Fibroblast of skin of right biceps (primary cell): Measurements from ENCODE around the gene FZD8.
"Not testable (repeated sequence)": the region's sequence is repeated elsewhere in the genome, so short reads cannot be mapped to it uniquely, and the experiment has no call there.

Experiments used
- DNase-seq: peaks from one replicate; pipeline ENCODE4 v3.0.0-alpha.2; 2013

FZD8 gene, protein sequence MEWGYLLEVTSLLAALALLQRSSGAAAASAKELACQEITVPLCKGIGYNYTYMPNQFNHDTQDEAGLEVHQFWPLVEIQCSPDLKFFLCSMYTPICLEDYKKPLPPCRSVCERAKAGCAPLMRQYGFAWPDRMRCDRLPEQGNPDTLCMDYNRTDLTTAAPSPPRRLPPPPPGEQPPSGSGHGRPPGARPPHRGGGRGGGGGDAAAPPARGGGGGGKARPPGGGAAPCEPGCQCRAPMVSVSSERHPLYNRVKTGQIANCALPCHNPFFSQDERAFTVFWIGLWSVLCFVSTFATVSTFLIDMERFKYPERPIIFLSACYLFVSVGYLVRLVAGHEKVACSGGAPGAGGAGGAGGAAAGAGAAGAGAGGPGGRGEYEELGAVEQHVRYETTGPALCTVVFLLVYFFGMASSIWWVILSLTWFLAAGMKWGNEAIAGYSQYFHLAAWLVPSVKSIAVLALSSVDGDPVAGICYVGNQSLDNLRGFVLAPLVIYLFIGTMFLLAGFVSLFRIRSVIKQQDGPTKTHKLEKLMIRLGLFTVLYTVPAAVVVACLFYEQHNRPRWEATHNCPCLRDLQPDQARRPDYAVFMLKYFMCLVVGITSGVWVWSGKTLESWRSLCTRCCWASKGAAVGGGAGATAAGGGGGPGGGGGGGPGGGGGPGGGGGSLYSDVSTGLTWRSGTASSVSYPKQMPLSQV

DNA sequence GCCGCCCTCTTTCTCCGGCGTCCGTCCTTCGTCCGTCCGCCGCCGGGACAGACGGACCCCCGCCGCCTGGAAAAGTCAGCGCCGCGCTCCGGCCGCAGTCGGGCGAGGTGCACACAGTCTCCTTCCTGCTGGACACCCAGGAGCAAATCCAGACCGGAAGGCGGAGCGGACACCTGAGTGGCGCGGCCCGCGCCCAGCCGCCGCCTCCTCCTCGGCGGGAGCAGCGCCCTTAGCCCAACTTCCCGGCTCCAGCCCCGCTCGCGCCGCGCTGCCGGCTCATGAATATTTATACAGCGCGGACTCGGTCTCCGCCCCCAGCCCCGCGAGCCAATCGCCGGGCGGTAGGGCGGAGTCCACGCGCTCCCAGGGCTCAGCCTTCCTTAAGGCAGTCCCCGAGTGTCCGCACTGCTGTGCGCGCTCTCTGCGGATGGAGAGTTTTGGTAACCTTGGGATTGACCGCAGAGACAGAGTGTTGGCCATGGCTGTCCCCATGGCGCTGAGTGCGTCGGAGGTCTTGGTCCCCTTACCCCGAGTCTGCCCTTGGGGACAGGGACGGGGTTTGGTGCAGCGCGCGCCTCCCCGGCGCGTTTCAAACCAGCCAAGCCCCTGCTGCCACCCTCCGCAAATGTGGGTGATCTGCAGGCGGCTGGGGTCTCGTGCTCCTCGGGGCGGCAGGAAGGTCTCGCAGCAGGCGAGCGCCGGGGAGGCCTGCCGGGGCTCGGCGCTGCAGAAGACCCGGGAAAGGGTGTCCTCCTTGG lies at the start of gene FZD8:
FZD8 (minus strand) TSS at position 262 of the 758 bp plus-strand sequence. CDS start 867 bp downstream, outside the sequence.
- peak; percentile 90 for DNase-seq

DNA sequence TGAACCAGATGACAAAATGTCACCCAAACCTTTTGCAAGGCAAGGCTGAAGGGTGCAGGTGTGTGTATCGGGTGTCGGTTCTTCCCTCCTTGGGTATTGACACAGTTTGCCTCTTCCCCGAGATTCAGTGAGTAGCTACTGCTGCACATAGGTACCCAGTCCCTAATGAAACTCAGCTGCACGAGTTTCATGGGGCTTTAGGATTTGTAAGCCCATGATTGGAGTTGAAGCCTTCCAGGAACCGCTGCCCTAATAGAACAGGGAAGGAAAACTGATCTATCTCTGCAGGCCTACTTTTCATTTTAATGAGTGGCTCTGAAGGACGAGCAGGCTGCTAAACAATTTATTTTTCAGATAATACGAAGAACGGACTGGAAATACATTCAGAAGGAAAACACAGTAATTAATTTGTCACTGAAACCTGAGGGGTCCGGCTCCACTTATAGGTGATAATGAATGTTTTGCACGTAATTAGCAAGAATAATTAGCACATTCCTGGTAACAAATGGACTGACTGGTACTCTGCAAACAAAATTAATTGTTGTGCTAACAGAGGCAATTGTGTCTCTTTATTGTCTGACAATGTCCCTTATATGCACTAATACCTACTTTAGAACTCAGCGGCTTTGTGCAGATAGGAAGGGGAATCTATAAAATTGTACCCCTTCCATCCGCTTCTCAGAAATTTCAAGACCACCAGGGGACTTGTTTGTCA lies 49.6 kb upstream of the FZD8 start:
- no peak for DNase-seq

DNA sequence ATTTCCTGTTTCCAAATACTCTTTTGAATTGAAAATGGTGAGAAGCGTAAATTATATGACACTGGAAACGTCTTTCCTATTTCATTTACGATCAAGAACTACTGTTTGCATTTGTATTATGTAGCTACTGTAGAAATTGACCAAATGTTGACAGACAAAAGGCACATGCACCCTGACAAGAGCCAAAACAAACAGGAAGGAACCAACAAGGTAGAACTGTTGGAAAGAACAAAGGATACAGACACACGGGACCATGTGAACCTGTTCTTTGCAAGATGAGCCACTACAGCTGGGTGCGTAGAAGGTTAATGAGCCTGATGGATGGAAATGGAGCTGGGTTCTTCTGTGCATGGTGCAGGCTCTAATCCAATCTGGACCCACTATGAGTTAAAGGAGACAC lies 48.4 kb upstream of the FZD8 start:
- no peak for DNase-seq

DNA sequence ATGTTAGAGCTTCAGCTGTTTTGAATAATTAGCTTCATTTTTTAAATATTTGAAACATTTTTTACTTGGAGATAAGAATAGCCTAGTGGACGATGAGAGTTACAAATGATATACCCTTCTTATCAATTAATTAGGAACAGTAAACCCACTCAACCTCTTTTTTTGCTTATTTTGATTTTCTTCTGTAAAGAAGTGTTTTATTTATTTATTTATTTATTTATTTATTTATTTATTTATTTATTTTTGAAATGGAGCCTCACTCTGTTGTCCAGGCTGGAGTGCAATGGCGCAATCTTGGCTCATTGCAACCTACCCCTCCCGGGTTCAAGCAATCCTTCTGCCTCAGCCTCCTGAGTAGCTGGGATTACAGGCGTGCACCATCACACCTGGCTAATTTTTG lies 43.8 kb upstream of the FZD8 start:
- DNase-seq: not testable (repeated sequence)

DNA sequence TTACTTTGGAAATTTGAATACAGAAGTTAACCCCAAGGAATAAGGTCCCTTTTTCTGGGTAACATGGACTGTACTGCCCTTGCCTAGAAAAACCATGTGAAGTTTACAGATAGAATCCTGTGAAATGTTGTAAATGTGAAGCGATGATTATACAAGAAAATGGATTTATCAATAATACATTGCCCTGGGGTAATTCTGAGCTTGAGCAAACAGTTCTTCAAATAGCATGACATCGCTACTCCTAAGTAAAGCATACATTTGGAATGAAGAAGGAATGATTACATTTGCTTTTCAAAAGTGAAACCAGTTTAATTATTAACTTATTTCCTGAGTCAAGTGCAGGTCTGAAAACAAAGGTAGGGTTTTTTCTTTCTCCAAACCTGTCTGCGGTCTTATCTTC lies 43.3 kb upstream of the FZD8 start:
- no peak for DNase-seq

DNA sequence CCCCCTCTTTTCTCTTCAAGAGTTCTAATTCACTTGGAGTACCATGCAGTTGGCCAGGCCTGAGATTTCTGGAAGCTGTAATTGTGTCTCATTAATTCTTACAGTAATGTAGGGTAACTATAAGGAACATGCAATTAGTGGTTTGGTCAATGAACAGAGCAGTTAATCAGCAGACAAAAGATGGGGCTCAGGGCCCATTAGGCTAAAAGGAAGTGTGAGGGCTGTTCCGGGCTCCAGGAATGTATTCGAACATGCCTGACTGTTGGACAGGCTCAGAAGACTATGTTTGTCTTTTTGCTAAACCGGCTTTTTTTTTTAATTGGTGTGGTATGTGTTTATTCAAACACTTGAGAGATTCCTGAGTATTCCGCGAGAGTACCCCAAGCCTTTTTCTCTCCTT lies 42.5 kb upstream of the FZD8 start:
- no peak for DNase-seq

DNA sequence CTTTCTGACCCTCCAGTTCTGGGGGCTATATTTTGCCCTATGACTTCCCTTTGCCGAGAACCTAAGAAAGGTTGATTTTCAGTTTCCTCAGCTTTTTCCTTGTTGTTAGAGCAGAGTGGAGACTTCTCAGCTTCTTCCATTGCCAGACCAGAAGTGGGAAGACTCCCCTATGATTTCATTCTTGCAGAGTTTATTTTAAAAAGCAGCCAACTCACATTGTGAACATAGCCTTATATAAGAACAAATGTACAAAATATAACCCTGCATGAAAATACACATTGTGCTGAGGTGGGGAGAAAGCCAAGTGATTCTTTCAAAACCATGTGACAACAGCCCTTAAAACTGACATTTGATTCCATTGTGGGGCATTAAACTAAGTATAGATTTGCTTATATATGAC lies 33.8 kb upstream of the FZD8 start:
- no peak for DNase-seq

DNA sequence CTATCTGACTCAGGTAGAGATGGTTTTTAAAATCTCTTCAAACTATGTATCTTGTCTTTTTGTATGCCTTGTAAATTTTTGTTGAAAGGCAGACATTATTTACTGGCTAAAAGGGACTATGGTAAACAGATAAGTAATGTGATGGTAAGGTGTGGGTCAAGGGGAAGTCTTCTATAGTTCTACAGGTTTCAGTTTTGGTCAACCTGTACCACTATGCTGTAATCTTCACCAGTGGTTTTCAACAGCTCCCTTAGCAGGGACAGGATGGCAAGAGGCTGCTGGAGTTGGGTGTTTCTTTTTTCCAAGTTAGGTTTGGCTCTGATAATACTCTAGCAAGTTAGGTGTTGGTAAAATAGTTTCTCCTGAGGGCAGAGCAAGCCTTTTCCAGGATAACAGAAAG lies 32.7 kb upstream of the FZD8 start:
- no peak for DNase-seq

DNA sequence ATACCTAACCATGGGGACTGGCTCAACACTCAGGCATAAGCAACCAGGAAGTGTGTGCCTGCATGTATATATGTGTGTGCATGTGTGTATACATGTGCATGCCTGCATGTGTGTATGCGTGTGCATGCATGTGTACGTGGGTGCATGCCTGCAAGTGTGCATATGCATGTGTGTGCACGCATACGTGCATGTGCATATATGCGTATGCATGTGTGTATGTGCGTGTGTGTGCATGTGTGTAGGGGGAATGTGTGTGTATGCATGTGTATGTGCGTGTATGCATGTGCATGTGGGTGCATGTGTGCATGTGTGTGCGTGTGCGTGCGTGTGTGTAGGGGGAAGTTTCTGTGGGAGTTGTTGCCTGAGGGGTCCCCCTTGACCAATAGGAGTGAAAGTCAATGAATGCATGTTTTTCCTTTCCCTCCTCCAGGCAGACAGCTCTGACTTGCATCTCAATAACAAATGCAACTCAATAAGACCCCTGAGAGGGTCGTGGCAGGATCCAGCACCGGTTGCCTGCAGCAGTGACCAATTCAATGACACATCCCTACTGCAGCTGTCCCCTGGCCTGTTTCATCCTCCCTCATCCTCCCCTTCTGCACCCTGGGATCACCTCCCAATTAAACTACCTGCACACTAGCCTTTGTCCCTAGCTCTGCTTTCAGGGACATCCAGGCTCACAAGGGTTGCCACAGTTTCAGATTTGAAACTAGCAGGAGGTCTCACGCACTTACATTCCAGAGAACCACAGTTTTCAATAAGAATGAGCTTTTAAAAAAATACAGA lies 27.0 kb upstream of the FZD8 start:
- DNase-seq: no peak

DNA sequence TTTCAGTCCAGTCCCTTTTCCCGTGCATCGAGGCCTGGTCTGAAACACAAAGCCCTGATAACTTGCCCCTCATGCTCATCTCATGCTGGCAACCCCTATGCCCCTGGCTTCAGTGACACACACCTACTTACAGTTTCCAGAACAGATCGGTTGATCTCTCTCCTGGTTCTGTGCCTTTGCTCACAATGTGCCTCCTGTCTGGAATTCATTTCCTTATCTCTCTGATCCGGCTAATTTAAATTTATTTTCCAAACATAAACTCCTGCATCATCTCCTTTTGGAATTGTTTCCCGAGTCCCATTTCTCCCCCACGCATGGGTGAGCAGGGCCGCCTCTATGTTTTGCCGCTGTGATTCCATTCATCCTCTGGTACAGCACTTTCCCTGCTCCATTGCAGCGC lies 25.9 kb upstream of the FZD8 start:
- no peak for DNase-seq

DNA sequence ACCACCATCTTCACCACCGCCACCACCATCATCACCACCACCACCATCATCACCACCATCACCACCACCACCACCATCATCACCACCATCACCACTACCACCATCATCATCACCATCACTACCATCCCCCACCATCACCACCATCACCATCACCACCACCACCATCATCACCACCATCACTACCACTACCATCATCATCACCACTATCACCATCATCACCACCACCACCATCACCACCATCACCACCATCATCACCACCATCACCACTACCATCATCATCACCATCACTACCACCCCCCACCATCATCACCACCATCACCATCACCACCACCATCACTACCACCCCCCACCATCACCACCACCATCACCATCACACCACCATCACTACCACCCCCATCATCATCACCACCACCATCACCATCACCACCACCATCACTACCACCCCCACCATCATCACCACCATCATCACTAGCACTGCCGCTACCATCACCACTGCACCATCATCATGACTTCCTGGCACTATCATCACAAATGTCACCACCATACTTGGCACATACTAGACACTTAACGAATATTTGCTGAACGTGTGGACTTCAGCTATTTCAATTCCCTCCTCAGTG lies 25.3 kb upstream of the FZD8 start:
- no peak for DNase-seq

DNA sequence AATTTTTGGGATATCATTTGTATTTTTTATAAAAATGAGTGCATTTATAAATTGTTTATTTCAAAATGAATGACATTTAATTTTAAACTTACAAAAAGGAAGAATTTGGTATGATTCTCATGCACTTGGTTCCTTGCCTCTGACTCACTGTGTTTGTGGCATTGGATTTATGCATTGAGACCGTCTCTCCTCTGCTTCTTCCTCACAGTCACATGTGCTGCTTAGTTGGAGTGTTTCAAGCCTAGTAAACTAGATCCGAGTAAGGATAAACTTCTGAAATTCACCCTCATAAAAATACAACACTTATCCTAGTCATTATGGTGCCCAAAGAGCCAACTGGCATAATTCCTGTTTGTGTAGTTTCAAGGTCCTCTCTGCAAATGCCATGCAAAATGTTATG lies 19.1 kb upstream of the FZD8 start:
- DNase-seq: no peak

DNA sequence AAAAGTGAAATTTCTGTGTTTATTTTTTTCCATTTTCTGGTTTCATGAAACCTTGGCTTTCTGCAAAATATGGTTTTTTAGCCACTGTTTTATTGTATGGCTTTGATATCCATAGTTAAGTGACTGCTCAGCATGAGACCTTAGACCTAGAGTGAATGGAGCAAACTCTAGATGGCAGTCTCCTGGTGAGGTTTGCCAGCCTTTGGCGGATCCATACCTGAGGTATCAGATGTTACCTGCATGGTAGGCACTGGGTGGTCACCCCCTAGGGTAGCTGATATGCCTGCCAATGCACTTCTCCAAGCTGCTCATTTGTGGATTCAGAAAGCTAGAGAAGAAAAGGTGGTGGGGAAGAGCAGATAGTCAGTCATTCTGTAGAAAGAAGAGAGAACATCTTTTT lies 17.4 kb upstream of the FZD8 start:
- no peak for DNase-seq

DNA sequence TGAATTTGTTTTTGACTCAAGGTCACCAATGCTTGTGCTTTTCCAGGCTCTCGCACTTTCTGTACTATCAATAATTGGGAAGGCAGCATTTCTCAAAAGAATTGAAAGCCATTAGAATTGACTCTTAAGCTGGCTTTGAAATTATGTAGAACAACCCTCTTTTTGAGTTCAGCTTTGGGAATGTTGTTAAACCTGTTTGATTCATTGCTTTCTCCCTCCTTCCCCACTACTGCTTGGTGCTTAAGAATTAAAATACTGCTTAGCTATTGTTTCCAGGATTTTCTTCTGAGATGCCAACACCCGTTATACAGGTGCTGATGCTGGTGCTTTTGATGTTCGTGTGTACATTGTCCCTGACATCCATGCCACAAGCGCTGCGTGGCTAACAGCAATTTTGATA lies 15.5 kb upstream of the FZD8 start:
- DNase-seq: no peak

DNA sequence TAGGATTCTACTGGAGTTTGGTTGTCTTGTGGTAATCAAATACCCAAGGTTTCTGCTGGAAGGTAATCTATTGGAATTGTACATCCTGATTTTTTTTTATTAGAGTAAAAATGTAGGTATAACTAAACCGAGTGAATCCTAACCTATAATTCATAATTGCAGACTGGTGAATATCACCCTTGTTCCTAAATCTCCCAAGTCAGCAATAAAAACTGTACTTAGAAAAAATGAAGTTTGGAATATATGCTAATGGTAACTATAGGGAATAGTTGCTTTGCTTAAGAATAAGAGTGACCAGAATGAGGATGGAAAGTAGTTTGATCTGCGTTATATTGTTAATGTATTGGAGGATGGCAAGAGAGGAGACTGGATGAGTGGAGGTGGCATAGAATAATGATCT lies 10.7 kb upstream of the FZD8 start:
- DNase-seq: no peak

DNA sequence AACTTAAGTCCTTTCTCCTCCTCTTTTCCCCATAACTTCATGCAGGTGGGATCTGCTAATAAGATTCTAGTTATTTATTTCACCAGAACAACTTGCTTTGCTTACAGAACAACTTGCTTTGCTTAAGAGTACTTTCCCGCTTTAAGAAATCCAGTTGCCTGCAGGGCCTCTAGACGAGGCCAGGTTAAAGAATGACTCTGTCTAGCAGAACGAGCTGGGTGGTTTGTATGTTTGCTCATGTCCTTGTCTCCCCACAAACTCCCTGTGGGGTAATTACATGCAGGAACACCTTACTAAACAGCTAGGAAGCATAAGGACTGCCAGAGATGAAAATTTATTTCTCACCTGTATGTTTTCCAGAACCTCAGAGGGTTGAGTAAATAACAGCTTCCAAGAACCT lies 8.8 kb upstream of the FZD8 start:
- no peak for DNase-seq

DNA sequence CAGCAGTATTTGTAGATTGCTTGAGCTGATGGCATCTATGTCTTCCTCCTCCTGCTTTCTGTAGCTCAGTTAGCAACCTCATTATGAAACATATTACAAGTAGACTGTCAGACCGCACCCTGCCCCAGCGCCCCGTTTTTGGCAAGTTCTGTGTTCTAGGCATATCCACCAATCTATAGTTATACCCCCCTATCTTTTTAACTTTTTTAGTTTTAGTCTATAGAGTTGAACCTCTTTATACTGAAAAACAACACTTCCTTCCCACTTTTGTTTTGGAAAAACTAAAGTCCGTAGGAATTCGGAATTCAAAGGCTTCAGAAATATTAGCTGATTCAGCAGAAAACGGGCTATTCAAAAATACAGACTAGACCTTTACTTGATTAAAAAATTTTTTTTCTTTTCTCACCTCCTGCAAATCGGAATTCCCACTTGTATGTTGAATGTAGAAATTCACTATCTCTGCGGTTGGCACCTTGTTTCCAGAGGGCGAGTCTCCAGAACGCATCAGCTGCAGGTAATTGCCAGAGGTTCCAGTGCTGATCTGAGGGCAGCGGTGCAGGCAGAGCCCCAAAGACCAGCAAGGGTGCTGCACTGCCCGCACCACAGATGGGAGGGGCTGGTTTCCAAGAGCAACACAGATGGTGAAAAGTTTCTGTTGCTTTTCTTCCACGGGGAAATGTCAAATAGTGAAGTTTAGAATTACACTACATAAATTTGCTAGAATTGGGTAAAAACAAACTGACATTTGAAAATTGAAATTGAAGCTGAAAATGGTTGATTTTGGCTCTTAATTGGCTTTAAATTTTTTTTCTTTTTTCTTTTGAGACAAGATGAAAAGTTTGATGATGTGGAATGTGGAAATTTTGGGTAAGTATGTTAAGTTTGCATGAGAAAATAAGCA lies 2.2 kb upstream of the FZD8 start:
- no peak for DNase-seq

DNA sequence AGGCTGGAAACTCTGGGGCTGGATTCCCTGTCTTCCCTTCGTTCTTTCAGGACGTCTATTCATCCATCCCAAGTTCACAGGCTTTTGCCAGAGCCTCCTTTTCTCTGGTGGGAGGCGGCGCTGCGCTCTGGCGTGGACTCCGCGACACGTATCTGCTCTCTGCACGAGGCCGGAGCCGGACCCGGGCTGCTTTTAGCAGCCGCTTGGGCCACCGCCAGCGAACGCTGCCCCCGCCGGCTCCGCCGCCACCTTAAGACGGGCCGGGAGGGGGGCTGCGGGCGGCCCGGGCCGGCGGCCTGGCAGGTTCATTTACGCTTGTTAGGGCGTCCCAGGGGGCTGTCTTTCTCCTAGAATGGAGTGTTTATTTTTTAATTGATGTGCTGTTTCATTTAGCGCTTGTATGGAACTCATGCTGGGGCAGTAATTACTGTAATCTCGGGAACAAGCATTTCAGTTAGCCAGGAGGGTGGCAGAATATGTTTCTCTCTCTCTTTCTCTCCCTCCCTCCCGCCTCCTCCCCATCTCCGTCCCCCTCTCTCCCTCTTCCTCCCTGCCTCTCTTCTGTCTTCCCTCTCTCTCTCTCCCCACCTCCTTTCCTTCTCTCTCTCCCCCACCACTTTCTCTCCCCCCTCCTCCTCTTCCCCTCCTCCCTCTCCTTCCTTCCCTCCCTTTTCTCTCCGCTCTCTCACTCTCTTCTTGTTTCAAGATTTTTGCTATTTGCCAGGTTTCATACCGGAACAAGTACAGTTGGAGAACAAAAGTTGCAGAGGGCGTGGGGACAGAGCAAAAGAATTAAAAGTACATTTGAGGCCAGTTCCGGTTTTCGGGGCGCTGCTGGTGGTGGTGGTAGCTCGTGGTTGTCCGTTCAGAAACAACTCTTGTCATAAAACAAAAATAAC lies 1.3 kb upstream of the FZD8 start:
- peak; percentile 35 for DNase-seq

DNA sequence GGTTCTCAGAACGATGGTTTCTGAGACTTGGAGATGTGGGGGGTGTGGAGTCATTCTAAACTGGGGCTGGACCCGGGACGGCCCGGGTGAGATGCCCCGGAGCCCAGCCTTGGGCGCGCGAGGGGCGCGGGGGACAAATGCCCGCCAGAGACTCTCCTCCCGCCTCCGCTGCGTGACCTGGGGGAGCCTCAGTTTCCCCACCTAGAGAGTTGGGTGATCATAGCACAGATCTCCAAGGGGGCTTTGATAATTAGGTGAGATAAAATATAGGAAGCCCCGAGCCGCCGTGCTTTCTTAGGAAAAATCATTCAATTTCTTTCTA lies 658 bp upstream of the FZD8 start:
- no peak for DNase-seq

DNA sequence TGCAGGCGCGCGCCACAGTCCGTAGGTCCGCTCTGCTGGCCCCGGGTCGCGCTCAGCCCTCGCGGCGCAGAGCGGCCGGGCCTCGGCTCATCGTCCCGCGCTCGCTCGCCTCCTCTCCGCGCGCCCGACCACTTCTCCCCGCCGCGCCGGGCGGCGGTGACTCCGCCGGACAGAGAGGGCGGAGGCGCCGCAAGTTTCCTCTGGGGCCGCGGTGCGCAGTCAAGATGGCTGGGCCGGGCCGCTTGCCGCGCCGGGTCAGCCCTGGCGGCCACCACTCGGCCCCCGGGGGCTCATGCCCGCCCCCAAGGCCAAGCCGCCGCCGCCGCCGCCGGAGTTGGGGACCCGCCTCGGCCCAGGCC lies 441 bp downstream of the FZD8 start:
- DNase-seq: peak; percentile 49
